Measurements from ENCODE around the gene SPCS3.

DNA sequence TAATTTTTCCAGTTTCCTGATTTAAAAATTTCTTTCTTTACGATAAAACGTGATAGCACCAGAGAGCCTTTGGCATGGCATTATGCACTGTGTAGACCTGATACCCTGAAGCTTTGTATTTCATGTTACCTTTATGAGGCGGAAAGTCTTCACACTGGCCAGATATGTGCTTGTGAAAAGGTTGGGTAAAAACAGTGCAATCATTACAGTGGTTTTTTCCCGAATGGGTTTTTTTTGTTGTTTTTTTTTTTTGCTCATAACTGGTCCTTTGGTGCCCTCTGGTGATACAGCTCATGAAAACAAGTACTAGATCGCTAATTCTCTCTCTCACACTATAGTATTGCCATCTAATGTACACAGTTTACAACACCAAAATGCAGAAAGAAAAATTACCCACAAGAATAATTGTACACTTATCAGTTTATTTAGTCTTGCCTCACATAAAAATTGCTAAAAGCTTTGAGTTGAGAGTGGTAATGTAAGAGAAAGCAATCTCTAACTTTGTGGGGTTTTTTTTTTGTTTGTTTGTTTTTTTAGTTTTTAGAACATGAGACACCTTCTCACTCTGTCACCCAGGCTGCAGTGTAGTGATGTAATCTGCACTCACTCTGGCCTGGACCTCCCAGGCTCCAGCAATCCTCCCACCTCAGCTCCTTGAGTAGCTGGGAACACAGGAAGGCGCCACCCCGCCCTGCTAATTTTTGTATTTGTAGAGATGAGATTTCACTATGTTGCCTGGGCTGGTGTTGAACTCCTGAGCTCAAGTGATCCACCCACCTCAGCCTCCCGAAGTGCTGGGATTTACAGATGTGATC, 21.3 kb downstream of the SPCS3 start:
- no peak for TF ChIP-seq YY1 (IDR thresholded peaks at IDR 0.05; ENCODE audit: insufficient read depth, insufficient read length)
- no peak for TF ChIP-seq SUZ12 (IDR thresholded peaks at IDR 0.05; ENCODE audit: extremely low read depth, insufficient read depth, insufficient read length)

Data from NT2/D1 (cell line).